ENCODE measurements around the gene RANBP17.
"Not testable (repeated sequence)": the region's sequence is repeated elsewhere in the genome, so short reads cannot be mapped to it uniquely, and the experiment has no call there.

Gene RANBP17

GRCh38 chr5:170870390-170870789 lies 8.6 kb downstream of the RANBP17 start:
- not testable (repeated sequence) for H3K36me3 ChIP-seq (ENCODE audit: control insufficient read depth in 1 of 2, insufficient read depth in 2 of 2, low read length in 2 of 2); H3K4me3 ChIP-seq (ENCODE audit: low read depth in 1 of 2, low read length in 2 of 2); H3K4me1 ChIP-seq (ENCODE audit: control insufficient read depth in 1 of 2, insufficient read depth in 2 of 2, low read length in 2 of 2); H3K9me3 ChIP-seq (ENCODE audit: control insufficient read depth in 1 of 2, low read length in 2 of 2); H3K27me3 ChIP-seq (ENCODE audit: low read depth, low read length); H3K27ac ChIP-seq (ENCODE audit: low read length)

- Histone ChIP-seq H3K36me3 (ENCODE audit: control insufficient read depth in 1 of 2, insufficient read depth in 2 of 2, low read length in 2 of 2) (no peaks in the 10 kb centered on the region), H3K4me1 (ENCODE audit: control insufficient read depth in 1 of 2, insufficient read depth in 2 of 2, low read length in 2 of 2) (no peaks in the 10 kb centered on the region), H3K27me3 (ENCODE audit: low read depth, low read length) (no peaks in the 10 kb centered on the region), H3K4me3 (ENCODE audit: low read depth in 1 of 2, low read length in 2 of 2) (no peak overlapping the region), H3K27ac (ENCODE audit: low read length) (no peak overlapping the region), H3K9me3 (ENCODE audit: control insufficient read depth in 1 of 2, low read length in 2 of 2) (peaks cover 0 to 5% of the 10 kb centered on the region in 2 donors)
Observed at GRCh38 chr5:170874017-170874416, 12.2 kb downstream of the RANBP17 start.

- H3K9me3 ChIP-seq (ENCODE audit: control insufficient read depth in 1 of 2, low read length in 2 of 2) = peaks cover 0 to 5% of the 10 kb centered on the region in 2 donors
- H3K27me3 ChIP-seq (ENCODE audit: low read depth, low read length) = no peaks in the 10 kb centered on the region
- H3K4me1 ChIP-seq (ENCODE audit: control insufficient read depth in 1 of 2, insufficient read depth in 2 of 2, low read length in 2 of 2) = no peaks in the 10 kb centered on the region
- H3K27ac ChIP-seq (ENCODE audit: low read length) = no peak overlapping the region
- H3K4me3 ChIP-seq (ENCODE audit: low read depth in 1 of 2, low read length in 2 of 2) = no peak overlapping the region
- no peaks in the 10 kb centered on the region for H3K36me3 ChIP-seq (ENCODE audit: control insufficient read depth in 1 of 2, insufficient read depth in 2 of 2, low read length in 2 of 2)
Observed at GRCh38 chr5:170875811-170876210, 14.0 kb downstream of the RANBP17 start.

- Histone ChIP-seq H3K36me3 (ENCODE audit: control insufficient read depth in 1 of 2, insufficient read depth in 2 of 2, low read length in 2 of 2) (no peaks in the 10 kb centered on the region), H3K9me3 (ENCODE audit: control insufficient read depth in 1 of 2, low read length in 2 of 2) (peaks cover 0 to 2% of the 10 kb centered on the region in 2 donors), H3K27me3 (ENCODE audit: low read depth, low read length) (no peaks in the 10 kb centered on the region), H3K27ac (ENCODE audit: low read length) (no peak overlapping the region), H3K4me1 (ENCODE audit: control insufficient read depth in 1 of 2, insufficient read depth in 2 of 2, low read length in 2 of 2) (no peaks in the 10 kb centered on the region), H3K4me3 (ENCODE audit: low read depth in 1 of 2, low read length in 2 of 2) (no peak overlapping the region)
Observed at GRCh38 chr5:170880084-170880483, 18.3 kb downstream of the RANBP17 start.

GRCh38 chr5:170882345-170882744 lies 20.5 kb downstream of the RANBP17 start:
- Histone ChIP-seq H3K9me3 (ENCODE audit: control insufficient read depth in 1 of 2, low read length in 2 of 2) (no peaks in the 10 kb centered on the region), H3K27ac (ENCODE audit: low read length) (no peak overlapping the region), H3K36me3 (ENCODE audit: control insufficient read depth in 1 of 2, insufficient read depth in 2 of 2, low read length in 2 of 2) (no peaks in the 10 kb centered on the region), H3K4me1 (ENCODE audit: control insufficient read depth in 1 of 2, insufficient read depth in 2 of 2, low read length in 2 of 2) (no peaks in the 10 kb centered on the region), H3K4me3 (ENCODE audit: low read depth in 1 of 2, low read length in 2 of 2) (no peak overlapping the region), H3K27me3 (ENCODE audit: low read depth, low read length) (no peaks in the 10 kb centered on the region)

GRCh38 chr5:170885256-170885655 lies 23.4 kb downstream of the RANBP17 start:
- Histone ChIP-seq H3K27me3 (ENCODE audit: low read depth, low read length) (no peaks in the 10 kb centered on the region), H3K4me1 (ENCODE audit: control insufficient read depth in 1 of 2, insufficient read depth in 2 of 2, low read length in 2 of 2) (no peaks in the 10 kb centered on the region), H3K36me3 (ENCODE audit: control insufficient read depth in 1 of 2, insufficient read depth in 2 of 2, low read length in 2 of 2) (no peaks in the 10 kb centered on the region), H3K9me3 (ENCODE audit: control insufficient read depth in 1 of 2, low read length in 2 of 2) (no peaks in the 10 kb centered on the region), H3K4me3 (ENCODE audit: low read depth in 1 of 2, low read length in 2 of 2) (no peak overlapping the region), H3K27ac (ENCODE audit: low read length) (no peak overlapping the region)

GRCh38 chr5:170885809-170886208 lies 24.0 kb downstream of the RANBP17 start:
- Histone ChIP-seq H3K36me3 (ENCODE audit: control insufficient read depth in 1 of 2, insufficient read depth in 2 of 2, low read length in 2 of 2) (no peaks in the 10 kb centered on the region), H3K27ac (ENCODE audit: low read length) (no peak overlapping the region)

GRCh38 chr5:170886210-170886894 lies 24.5 kb downstream of the RANBP17 start:
- Histone ChIP-seq H3K4me1 (ENCODE audit: control insufficient read depth in 1 of 2, insufficient read depth in 2 of 2, low read length in 2 of 2) (no peaks in the 10 kb centered on the region), H3K27ac (ENCODE audit: low read length) (no peak overlapping the region), H3K27me3 (ENCODE audit: low read depth, low read length) (no peaks in the 10 kb centered on the region), H3K4me3 (ENCODE audit: low read depth in 1 of 2, low read length in 2 of 2) (no peak overlapping the region), H3K36me3 (ENCODE audit: control insufficient read depth in 1 of 2, insufficient read depth in 2 of 2, low read length in 2 of 2) (no peaks in the 10 kb centered on the region), H3K9me3 (ENCODE audit: control insufficient read depth in 1 of 2, low read length in 2 of 2) (no peaks in the 10 kb centered on the region)

More at GRCh38 chr5:170885809-170886208, 24.0 kb downstream of the RANBP17 start:
- Histone ChIP-seq H3K4me3 (ENCODE audit: low read depth in 1 of 2, low read length in 2 of 2) (no peak overlapping the region), H3K9me3 (ENCODE audit: control insufficient read depth in 1 of 2, low read length in 2 of 2) (no peaks in the 10 kb centered on the region), H3K27me3 (ENCODE audit: low read depth, low read length) (no peaks in the 10 kb centered on the region), H3K4me1 (ENCODE audit: control insufficient read depth in 1 of 2, insufficient read depth in 2 of 2, low read length in 2 of 2) (no peaks in the 10 kb centered on the region)

GRCh38 chr5:170892196-170892595 lies 30.4 kb downstream of the RANBP17 start:
- H3K27me3 ChIP-seq (ENCODE audit: low read depth, low read length) = no peaks in the 10 kb centered on the region
- no peak overlapping the region for H3K27ac ChIP-seq (ENCODE audit: low read length)
- no peaks in the 10 kb centered on the region for H3K36me3 ChIP-seq (ENCODE audit: control insufficient read depth in 1 of 2, insufficient read depth in 2 of 2, low read length in 2 of 2)
- H3K9me3 ChIP-seq (ENCODE audit: control insufficient read depth in 1 of 2, low read length in 2 of 2) = no peaks in the 10 kb centered on the region
- H3K4me3 ChIP-seq (ENCODE audit: low read depth in 1 of 2, low read length in 2 of 2) = no peak overlapping the region
- H3K4me1 ChIP-seq (ENCODE audit: control insufficient read depth in 1 of 2, insufficient read depth in 2 of 2, low read length in 2 of 2) = no peaks in the 10 kb centered on the region

GRCh38 chr5:170894665-170895064 lies 32.8 kb downstream of the RANBP17 start:
- Histone ChIP-seq H3K27me3 (ENCODE audit: low read depth, low read length) (no peaks in the 10 kb centered on the region), H3K27ac (ENCODE audit: low read length) (no peak overlapping the region), H3K4me1 (ENCODE audit: control insufficient read depth in 1 of 2, insufficient read depth in 2 of 2, low read length in 2 of 2) (no peaks in the 10 kb centered on the region), H3K36me3 (ENCODE audit: control insufficient read depth in 1 of 2, insufficient read depth in 2 of 2, low read length in 2 of 2) (no peaks in the 10 kb centered on the region), H3K9me3 (ENCODE audit: control insufficient read depth in 1 of 2, low read length in 2 of 2) (no peaks in the 10 kb centered on the region), H3K4me3 (ENCODE audit: low read depth in 1 of 2, low read length in 2 of 2) (no peak overlapping the region)

- Histone ChIP-seq H3K4me1 (ENCODE audit: control insufficient read depth in 1 of 2, insufficient read depth in 2 of 2, low read length in 2 of 2) (no peaks in the 10 kb centered on the region), H3K36me3 (ENCODE audit: control insufficient read depth in 1 of 2, insufficient read depth in 2 of 2, low read length in 2 of 2) (no peaks in the 10 kb centered on the region), H3K9me3 (ENCODE audit: control insufficient read depth in 1 of 2, low read length in 2 of 2) (no peaks in the 10 kb centered on the region), H3K27me3 (ENCODE audit: low read depth, low read length) (no peaks in the 10 kb centered on the region), H3K4me3 (ENCODE audit: low read depth in 1 of 2, low read length in 2 of 2) (no peak overlapping the region), H3K27ac (ENCODE audit: low read length) (no peak overlapping the region)
Observed at GRCh38 chr5:170896779-170897178, 35.0 kb downstream of the RANBP17 start.

- Histone ChIP-seq H3K27ac (ENCODE audit: low read length) (no peak overlapping the region), H3K9me3 (ENCODE audit: control insufficient read depth in 1 of 2, low read length in 2 of 2) (no peaks in the 10 kb centered on the region), H3K4me3 (ENCODE audit: low read depth in 1 of 2, low read length in 2 of 2) (no peak overlapping the region), H3K27me3 (ENCODE audit: low read depth, low read length) (no peaks in the 10 kb centered on the region), H3K4me1 (ENCODE audit: control insufficient read depth in 1 of 2, insufficient read depth in 2 of 2, low read length in 2 of 2) (no peaks in the 10 kb centered on the region), H3K36me3 (ENCODE audit: control insufficient read depth in 1 of 2, insufficient read depth in 2 of 2, low read length in 2 of 2) (no peaks in the 10 kb centered on the region)
Observed at GRCh38 chr5:170903075-170903474, 41.3 kb downstream of the RANBP17 start.

Measured in muscle layer of duodenum (tissue), 2 donors.